Prostate gland (tissue), 2 donors: Measurements from ENCODE around the gene ULBP1.

ENCODE experiments used
- POLR2AphosphoS5 ChIP-seq: sonication (generic); formaldehyde crosslinking; IDR thresholded peaks from one replicate; pipeline ENCODE4 v1.6.1; 2017; ENCODE audit warnings: antibody characterized with exemption
- TF ChIP-seq, protein P1 (sequence below), 4 experiments: fragments of 200-600 bp in 2 of 4; fragments of 450-650 bp in 2 of 4; sonication (generic) in 2 of 4; IDR thresholded peaks; 1 replicate in 3 of 4; 2 replicates in 1 of 4; pipeline ENCODE4 v1.5.1; 2016 to 2019; ENCODE audit warnings: antibody characterized with exemption in 4 of 4, mild to moderate bottlenecking in 2 of 4, moderate library complexity in 2 of 4

DNA sequence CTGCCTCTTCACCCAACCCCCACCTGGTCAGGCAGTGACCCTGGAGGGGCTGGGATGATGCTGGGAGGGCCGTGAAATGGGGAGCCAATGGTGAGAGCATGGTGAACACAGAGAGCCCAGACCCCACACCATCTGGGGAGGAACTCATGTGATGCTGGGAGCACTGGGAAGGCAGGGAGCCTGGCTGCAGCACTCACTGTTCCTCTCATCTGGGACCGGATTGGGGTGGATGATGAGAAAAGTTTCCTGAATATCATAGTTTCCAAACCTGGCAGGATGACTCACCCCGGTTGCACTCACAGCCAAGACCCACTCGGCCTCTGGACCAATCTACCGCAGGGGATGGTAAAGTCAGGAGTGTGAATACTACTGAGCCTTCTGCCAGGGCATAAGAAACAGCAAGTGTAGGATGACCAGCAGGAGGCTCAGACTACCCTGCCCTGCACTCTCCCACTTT lies 21.8 kb downstream of the ULBP1 start:
- TF ChIP-seq, protein P1, sequence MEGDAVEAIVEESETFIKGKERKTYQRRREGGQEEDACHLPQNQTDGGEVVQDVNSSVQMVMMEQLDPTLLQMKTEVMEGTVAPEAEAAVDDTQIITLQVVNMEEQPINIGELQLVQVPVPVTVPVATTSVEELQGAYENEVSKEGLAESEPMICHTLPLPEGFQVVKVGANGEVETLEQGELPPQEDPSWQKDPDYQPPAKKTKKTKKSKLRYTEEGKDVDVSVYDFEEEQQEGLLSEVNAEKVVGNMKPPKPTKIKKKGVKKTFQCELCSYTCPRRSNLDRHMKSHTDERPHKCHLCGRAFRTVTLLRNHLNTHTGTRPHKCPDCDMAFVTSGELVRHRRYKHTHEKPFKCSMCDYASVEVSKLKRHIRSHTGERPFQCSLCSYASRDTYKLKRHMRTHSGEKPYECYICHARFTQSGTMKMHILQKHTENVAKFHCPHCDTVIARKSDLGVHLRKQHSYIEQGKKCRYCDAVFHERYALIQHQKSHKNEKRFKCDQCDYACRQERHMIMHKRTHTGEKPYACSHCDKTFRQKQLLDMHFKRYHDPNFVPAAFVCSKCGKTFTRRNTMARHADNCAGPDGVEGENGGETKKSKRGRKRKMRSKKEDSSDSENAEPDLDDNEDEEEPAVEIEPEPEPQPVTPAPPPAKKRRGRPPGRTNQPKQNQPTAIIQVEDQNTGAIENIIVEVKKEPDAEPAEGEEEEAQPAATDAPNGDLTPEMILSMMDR (IDR thresholded peaks at IDR 0.05): no peak
- TF ChIP-seq POLR2AphosphoS5: no peak
